Endothelial cell of coronary artery (primary cell): Measurements from ENCODE around the gene ZNF787. TPM values are rescaled to one million over a fixed set of nuclear protein-coding genes. Genes with fewer than 3 reads are reported as not detected.

ENCODE experiments used
- total RNA-seq: library from RNA; depleted of rRNA; stranded (reverse); fragments of >200 nt; gene quantifications from 2 replicates; pipeline ENCODE4 v1.2.3, GENCODE V29; 2014

ZNF787 gene
- total RNA-seq = 31.5 and 34.1 TPM in 2 replicates

GRCh38 chr19:56121180-56122167 is at the start of gene ZNF787:
TSS of gene ZNF787 (minus strand) at chr19:56121295. CDS start at chr19:56103217, 18,078 bp downstream.

GRCh38 chr19:56140583-56141416 is 19.7 kb upstream of the ZNF787 start, which contains the start of gene ZNF444:
TSS of gene ZNF444 (plus strand) at chr19:56141287. CDS start at chr19:56146912, 5,625 bp downstream.

Other genes with a start within 250 kb of the ZNF787 start
- gene NLRP13, start 189.0 kb downstream of the ZNF787 start, total RNA-seq = not detected in 2 replicates
- gene NLRP8, start 173.5 kb downstream of the ZNF787 start, total RNA-seq = not detected in 2 replicates
- not detected in 2 replicates for gene NLRP5, start 134.5 kb downstream of the ZNF787 start, total RNA-seq
- 10.2 and 16.2 TPM in 2 replicates for gene ZNF444, start 20.0 kb upstream of the ZNF787 start, total RNA-seq
- gene GALP, start 54.7 kb upstream of the ZNF787 start, total RNA-seq = not detected in 2 replicates
- gene ZSCAN5B, start 76.5 kb upstream of the ZNF787 start, total RNA-seq = not detected in 2 replicates
- not detected in 2 replicates for gene ZSCAN5C, start 81.0 kb upstream of the ZNF787 start, total RNA-seq
- gene EDDM13, start 151.5 kb upstream of the ZNF787 start, total RNA-seq = 0.47 and 0.63 TPM in 2 replicates
- 7.6 TPM in 2 replicates for gene ZSCAN5A, start 193.5 kb upstream of the ZNF787 start, total RNA-seq